Measurements from ENCODE around the gene TPRG1L.

- TF ChIP-seq CTCF (IDR thresholded peaks at IDR 0.05; ENCODE audit: low read depth, low read length) (no peak), EZH2phosphoT487 (IDR thresholded peaks at IDR 0.05; ENCODE audit: low read depth) (no peak)
Measured at GRCh38 chr1:3628445-3628844, 3.6 kb downstream of the TPRG1L start.

Data from OCI-LY3 (cell line).